Measurements from ENCODE around the gene CCND2. TPM values are rescaled to one million over a fixed set of nuclear protein-coding genes. Genes with fewer than 3 reads are reported as not detected.
A peak's percentile ranks its signal among the peaks of the same experiment; 100 is the strongest.

The CCND2 gene
- total and polyA plus RNA-seq, 2 experiments from 2014 or later = 75.6 to 224 TPM

GRCh38 chr12:4242595-4242994 is 31.0 kb upstream of the CCND2 start:
- DNase-seq (ENCODE audit: low spot score) (no peak), ATAC-seq (peak; percentile 64)
- H3K36me3 ChIP-seq (ENCODE audit: insufficient read depth) = no peaks in the 10 kb centered on the region
- no peak overlapping the region for H3K4me3 Mint-ChIP-seq
- peaks cover 3% of the 10 kb centered on the region; the same call in 1 of the 3 replicates for H3K36me3 Mint-ChIP-seq (ENCODE audit: low read depth)
- TF ChIP-seq NANOG (IDR thresholded peaks at IDR 0.05; ENCODE audit: borderline replicate concordance) = no peak
- no peak for TF ChIP-seq ZNF114 (CRISPR knock-in tag; IDR thresholded peaks at IDR 0.05)
- TF ChIP-seq ETS1 (IDR thresholded peaks at IDR 0.05) = no peak
- H3K27me3 ChIP-seq (ENCODE audit: insufficient read depth) = no peaks in the 10 kb centered on the region
- no peaks in the 10 kb centered on the region for H3K9me2 ChIP-seq (ENCODE audit: insufficient read depth)
- no peak overlapping the region for H3K4me2 ChIP-seq
- H3K4me1 Mint-ChIP-seq = peaks cover 35% of the 10 kb centered on the region
- H3F3A ChIP-seq (replicated peaks; ENCODE audit: low read depth) = no peaks in the 10 kb centered on the region; the same call in 1 of the 2 replicates
- no peaks in the 10 kb centered on the region for H4K20me1 ChIP-seq (replicated peaks; ENCODE audit: insufficient read depth)
- peaks cover 16% of the 10 kb centered on the region for H3K4me1 ChIP-seq (ENCODE audit: insufficient read depth)
- H2AFZ ChIP-seq = no peak overlapping the region
- 0 out of 2 replicates have a peak overlapping the region, but pooled peaks have one; percentile 11 for H3K27ac Mint-ChIP-seq
- H3K4me3 ChIP-seq = no peak overlapping the region
- H3K27me3 Mint-ChIP-seq (ENCODE audit: insufficient read depth, low read depth, poor library complexity) = peaks cover 15% of the 10 kb centered on the region
- H3K27ac ChIP-seq (ENCODE audit: low read depth) = no peak overlapping the region
- H3K9me3 Mint-ChIP-seq = no peaks in the 10 kb centered on the region; the same call in 1 of the 3 replicates
- peaks cover 27% of the 10 kb centered on the region for H3K79me2 ChIP-seq (replicated peaks; ENCODE audit: insufficient read depth)

- Histone ChIP-seq H3K9me2 (ENCODE audit: insufficient read depth) (no peaks in the 10 kb centered on the region), H3K4me1 (ENCODE audit: insufficient read depth) (peaks cover 16% of the 10 kb centered on the region), H2AFZ (no peak overlapping the region), H3K4me2 (no peak overlapping the region), H3F3A (replicated peaks; ENCODE audit: low read depth) (no peaks in the 10 kb centered on the region; the same call in 1 of the 2 replicates), H3K79me2 (replicated peaks; ENCODE audit: insufficient read depth) (peaks cover 23% of the 10 kb centered on the region), H3K27ac (ENCODE audit: low read depth) (no peak overlapping the region), H3K4me3 (no peak overlapping the region), H3K36me3 (ENCODE audit: insufficient read depth) (no peaks in the 10 kb centered on the region), H4K20me1 (replicated peaks; ENCODE audit: insufficient read depth) (no peaks in the 10 kb centered on the region), H3K27me3 (ENCODE audit: insufficient read depth) (no peaks in the 10 kb centered on the region)
- H3K27me3 Mint-ChIP-seq (ENCODE audit: insufficient read depth, low read depth, poor library complexity) = peaks cover 15% of the 10 kb centered on the region
- no peak overlapping the region for H3K27ac Mint-ChIP-seq
- ATAC-seq (no peak), DNase-seq (ENCODE audit: low spot score) (no peak)
- peaks cover 3% of the 10 kb centered on the region; the same call in 1 of the 3 replicates for H3K36me3 Mint-ChIP-seq (ENCODE audit: low read depth)
- no peaks in the 10 kb centered on the region; the same call in 2 of the 3 replicates for H3K9me3 Mint-ChIP-seq
- H3K4me1 Mint-ChIP-seq = peaks cover 35% of the 10 kb centered on the region
- H3K4me3 Mint-ChIP-seq = no peak overlapping the region
- TF ChIP-seq JUNB (IDR thresholded peaks at IDR 0.05; ENCODE audit: unreplicated experiment) = no peak
- TF ChIP-seq ZNF331 (CRISPR knock-in tag; IDR thresholded peaks at IDR 0.05; ENCODE audit: low read depth) = no peak
- TF ChIP-seq POLR2AphosphoS5 (IDR thresholded peaks at IDR 0.05; ENCODE audit: low read depth) = no peak
- no peak for TF ChIP-seq STAT1 (IDR thresholded peaks at IDR 0.05; ENCODE audit: unreplicated experiment)
- TF ChIP-seq REST (IDR thresholded peaks at IDR 0.05; ENCODE audit: unreplicated experiment) = no peak
- TF ChIP-seq EZH2phosphoT487 (IDR thresholded peaks at IDR 0.05; ENCODE audit: unreplicated experiment) = no peak
- no peak for TF ChIP-seq NANOG (IDR thresholded peaks at IDR 0.05; ENCODE audit: borderline replicate concordance)
- no peak for TF ChIP-seq CTCF (conservative IDR thresholded peaks at IDR 0.05; ENCODE audit: low read depth in 2 of 2)
Measured at GRCh38 chr12:4243091-4243490, 30.5 kb upstream of the CCND2 start.
